NCI-H748 (cell line): ENCODE results near the gene GSAP.

Experiments used
- DNase-seq: peaks from one replicate; lab custom pipeline; 2025; ENCODE audit not compliant: unreplicated experiment; lab: John Stamatoyannopoulos, UW

GSAP gene

DNA sequence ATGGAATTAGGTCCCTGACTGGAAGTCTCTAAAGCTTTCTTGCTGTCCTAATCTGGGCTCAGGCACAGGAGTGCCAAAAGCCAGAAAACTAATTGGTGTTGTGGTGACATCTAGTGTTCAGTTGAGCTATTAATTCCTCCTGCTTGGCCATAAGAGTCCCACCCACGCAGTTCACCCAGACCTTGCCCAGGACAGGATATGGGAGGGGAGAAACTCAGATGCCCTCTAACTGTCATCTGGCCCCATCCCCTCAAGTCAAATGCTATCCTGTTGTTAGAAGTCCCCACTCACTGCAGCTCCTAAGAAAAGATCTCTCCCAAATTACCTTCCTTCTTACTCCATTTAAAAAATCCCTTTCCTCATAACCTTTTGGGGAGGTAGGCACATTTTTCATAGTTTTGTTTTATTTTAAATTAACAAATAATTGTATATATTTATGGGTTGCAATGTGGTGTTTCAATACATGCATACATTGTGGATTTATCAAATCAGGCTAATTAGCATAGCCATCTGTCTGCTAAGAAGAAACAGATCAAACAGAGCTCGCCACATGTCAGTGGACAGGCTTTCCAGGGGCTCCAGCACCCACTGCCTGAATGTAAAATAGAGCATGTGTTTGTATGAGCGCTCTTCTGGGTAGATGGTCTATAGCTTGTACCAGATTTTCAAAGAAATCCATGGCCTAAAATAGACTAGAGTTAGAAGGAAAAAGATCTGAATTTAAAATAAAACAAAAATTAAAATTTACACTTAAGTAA, 84.0 kb downstream of the GSAP start:
- DNase-seq: peak; percentile 80

DNA sequence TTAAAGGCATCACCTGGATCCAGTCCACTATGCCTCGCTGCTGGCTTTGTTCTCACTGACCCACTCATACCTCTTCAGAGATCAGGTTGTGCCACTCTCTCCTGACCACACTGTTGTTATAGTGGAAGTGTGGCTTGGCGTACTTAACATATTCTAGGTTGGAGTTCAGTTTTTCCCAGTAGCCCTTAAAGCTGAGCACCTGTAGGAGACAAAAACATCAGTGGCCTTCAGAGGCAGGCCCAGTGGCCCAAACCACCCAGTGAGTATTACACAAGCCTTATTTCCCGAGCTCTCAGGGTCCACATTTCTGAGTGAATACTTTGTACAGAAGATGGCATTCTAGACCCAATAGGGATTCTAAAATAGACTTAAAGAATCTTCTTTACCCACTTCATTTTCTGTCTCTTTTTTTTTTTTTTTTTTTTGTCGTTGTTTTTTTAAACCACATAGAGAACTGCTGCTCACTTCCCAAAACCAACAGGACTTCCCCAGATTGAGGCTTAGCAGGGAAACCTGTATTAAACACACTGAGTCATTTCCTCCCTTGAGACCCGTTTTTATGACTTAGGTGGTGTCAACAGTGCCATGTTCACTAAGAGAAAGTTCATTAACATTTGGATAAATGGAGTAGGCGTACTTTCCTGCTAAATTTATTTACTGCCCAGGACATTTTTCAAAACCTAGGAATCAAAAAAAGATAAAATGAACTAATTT, 85.8 kb downstream of the GSAP start:
- DNase-seq: no peak

DNA sequence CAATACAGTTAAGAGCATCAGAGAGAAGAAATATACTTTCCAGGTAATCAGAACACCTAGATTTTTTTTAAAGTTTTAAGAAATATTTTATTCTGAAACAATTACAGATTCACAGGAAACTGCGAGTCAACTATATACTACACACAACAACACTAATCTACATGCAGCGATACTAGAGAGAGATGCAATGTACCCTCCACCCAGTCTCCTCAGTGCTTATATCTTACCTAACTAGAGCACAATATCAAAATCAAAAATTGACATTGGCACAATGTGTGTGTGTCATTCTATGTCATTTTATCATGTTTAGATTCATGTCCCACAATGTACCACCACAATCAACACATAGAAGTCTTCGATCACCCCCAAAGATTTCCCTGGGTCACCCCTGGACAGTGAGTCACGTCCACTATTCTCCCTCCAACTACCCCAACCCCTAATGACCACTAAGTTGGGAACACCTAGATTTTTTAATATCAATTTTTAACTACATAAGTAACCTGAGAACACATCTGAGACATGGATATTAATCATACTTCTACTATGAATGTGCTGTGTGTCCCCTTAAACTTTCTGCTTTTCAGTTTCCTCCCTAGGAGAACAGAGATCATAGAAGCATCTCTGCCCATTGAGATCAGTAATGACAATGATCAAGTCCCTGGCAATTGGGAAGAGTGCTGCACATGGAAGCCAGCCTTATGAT, 86.5 kb downstream of the GSAP start:
- no peak for DNase-seq

DNA sequence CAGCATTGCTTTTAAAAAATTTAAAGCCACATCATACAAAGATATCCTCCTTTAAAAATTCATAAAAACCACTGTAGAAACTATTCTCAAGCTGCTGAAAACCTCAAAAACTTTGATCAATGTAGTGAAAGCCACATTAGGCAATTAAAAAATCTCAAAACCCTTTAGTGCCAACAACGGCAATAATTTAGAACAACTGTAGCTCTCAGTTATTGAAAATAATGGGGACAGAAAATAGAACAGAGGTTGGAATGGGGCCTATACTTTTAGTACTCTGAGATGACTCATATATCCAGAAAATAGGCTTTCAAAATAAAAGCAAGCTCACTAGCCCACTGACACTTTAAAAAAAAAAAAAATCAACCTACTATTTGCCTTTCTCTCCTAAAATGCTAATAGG, 87.5 kb downstream of the GSAP start:
- DNase-seq: no peak

DNA sequence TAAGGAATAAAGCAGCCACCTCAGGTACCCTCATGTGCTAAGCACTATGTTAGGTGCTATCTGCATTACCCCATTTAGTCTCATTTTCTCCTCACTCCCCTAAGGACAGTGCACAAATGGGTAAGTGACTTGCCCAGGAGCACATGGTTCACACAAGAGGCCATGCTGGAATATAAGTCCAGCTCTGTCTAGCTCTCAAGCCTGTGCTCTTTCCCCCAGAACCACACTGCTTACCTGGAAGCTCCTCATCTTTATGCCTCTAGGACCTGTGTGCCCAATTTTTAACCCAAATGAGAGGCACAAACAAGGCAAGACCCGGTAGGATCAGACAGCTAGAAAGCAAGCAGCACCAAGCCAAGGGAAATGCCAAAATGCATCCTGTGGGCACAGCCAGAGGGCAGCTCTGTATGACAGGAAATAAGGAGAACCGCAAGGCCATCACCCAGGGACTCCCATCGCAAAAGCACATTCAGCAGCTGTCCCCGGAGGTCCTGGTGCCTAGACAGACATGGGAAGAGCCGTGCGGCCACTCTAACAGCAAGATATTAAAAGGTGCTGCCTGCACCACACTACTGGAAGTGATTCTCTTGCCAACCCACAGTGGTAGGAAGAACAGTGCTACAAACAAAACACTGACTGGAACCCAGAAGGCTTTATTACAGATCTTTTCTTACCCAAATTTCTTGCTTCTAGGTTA, 88.1 kb downstream of the GSAP start:
- no peak for DNase-seq

DNA sequence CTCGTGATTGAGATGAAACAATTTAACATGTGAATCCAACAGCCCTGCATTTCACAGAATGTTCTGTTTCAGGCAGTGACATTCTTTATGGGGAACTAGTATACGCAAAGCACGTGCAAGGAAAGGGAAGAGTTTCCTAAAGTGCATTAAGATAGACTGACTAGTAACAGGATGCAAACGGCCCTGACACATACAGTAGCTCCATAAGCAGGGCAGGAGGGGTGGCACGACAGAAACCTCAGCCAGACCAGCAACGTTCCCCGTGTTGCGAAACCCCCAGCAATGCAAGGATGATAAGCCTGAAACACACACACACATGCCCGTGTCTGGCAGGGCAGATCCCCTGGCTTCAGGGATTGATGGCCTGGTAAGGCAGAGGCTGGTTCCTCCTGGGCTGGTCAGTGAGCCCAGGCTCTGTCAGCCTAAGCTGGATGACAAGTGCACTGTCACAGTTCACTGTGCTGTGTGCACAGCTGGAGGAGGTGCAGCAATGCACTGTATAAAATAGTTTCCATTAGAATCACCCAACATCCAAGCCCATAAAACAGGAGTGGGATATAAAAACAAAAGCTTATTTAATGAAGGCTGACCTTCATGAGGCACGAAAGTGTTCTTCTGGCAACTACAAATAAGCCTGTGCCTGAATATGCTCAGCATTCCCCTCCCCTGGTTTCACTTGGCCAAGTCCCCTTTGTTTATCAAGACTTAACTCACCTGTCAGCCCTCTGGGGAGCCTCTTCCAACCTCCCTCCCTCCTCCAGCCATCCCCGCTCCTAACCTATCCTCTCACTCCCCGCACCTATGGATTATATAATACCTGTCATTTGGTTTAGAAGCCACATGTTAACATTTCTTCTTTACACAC, 88.8 kb downstream of the GSAP start:
- DNase-seq: no peak

DNA sequence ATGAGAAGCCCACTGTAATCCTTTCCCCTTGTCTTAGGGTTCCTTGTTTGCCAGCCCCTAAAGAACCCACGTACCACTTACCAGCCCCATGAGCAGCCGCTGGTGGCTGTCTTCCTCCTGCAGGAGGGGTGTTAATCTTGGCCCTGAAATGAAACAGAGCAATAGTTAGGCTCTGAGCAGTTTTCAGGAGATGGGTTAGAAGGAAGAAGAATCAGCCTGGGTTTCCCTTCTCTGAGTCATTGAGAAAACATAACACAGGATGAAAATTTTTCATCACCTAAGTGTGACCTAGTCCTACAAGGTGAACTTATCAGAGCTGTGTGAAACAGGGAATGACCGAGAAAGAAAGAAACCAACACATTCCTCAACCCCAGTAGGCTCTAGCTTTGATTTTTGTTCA, 90.0 kb downstream of the GSAP start:
- DNase-seq: no peak

DNA sequence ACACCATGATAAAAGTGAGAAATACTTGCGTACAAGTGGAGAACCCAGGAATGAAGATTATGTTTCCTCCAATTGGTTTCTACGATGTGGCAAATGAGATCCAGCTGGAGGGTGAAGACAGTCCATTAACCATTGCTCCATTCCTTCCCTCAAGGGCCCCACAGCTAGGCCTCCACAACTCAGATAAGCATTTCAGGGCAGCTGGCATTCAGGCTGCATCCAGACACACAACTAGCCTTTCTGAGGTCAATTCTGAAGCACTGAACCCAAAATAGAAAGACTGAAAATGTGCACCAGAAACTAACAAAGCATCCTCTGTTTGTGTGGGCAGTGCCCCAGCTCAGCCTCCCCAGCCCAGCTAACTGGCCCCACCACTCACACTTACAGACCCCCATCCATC, 94.8 kb downstream of the GSAP start:
- DNase-seq: no peak

DNA sequence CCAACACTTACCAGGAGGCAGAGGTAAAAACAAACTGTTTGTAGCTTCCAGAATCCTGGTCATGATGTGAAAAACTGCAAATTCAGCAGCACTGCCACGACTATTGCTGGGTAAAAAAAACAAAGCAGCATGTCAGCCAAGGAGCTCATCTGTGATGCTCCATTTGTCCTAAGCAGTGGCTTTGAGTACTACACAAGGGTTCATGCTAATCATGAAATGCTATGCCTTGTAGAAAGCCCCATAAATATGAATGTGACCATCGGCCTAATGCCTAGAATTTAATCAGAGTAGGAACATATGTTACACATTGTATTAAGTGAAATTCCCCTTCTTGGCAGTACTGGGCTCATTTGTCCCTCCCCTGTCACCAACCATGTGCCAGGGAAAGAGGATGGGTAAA, 95.4 kb downstream of the GSAP start:
- no peak for DNase-seq

DNA sequence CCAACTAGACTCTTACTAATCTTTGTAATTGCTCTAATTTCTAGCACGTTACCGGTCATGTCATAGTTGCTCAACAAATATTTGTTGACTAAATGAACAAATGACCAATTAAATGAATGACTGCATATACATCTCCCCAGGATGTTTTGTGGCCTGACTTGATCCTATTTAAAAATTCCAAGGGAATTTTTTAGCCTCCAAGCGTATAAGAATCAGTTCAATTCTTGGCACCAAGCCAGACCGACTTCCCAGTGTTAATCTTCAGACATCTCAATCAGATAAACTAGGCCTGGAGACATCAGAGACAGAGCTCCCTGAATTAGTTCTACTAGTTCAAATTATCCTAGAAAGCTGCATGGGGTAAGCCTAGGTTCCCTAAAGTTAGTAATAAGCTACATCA, 96.0 kb downstream of the GSAP start:
- DNase-seq: no peak

DNA sequence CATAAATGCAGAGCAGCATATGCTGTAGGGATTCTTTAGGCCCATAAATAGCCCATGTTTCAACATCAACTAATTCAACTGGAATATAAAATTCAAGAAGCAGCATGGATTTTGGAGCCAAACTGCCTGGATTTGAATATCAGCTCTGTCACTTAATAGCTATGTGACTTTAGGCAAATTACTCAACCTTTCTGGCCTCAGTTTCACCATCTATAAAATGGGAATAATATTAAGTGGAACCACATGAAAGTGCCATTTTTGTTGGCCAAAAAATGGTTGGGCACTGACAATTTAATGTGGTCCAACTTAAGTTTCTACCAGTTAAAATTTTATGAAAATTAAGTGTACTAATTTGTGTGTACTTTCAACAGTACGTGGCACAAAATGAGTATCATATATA, 98.1 kb downstream of the GSAP start:
- DNase-seq: no peak

DNA sequence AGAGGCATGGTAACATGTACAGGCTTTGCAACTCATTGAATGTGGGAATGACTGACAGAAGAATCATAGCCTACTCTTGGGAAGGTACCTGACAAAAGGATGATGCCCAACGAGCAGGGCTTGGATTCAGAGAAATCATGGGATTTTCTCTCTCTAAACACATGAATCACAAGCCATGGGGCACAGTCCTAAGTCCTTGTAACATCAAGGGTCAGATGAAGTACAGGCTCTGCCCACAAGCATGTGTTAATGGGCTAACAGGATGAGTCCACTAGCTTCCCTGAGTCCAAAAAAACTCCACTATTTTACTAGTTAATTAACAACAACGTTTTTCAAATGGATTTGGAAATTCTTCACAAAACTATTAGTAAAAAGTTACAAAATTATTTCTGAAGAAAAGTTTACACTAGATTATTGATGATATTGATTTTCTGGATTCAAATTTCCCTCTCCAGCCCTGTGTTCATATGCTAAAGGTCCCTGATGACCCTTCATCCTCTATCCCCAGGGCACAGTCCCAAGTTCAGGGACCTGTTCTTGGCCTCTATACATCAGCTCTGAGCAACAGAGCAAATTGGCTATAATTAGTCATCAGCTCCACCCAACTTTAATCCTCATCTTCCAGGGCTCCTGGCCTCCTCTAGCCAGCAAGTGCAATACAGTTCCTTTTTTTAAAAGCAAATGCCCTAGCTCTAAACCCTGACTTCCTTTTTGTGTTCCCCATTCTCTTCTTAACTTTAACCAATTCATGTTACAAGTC, 99.8 kb downstream of the GSAP start:
- no peak for DNase-seq

DNA sequence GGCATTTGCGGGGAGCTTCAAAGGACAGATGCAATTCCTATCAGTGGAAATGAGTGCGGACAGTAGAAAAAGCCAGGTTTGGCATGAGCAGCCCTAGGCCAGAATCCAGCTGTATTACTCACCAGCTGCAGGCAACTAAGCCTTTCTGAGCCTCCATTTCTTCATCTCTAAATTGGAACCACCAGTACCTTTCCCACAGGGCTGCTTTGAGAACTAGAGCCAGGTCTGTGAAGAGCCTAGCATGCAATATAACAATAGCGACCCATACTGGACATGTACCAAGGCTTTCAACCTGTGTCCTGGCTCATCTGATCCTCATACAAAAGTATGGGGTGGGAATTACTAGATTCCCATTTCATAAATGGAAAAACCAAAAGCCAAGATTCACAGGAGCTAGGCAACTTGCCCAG, 101.0 kb downstream of the GSAP start:
- DNase-seq: no peak

DNA sequence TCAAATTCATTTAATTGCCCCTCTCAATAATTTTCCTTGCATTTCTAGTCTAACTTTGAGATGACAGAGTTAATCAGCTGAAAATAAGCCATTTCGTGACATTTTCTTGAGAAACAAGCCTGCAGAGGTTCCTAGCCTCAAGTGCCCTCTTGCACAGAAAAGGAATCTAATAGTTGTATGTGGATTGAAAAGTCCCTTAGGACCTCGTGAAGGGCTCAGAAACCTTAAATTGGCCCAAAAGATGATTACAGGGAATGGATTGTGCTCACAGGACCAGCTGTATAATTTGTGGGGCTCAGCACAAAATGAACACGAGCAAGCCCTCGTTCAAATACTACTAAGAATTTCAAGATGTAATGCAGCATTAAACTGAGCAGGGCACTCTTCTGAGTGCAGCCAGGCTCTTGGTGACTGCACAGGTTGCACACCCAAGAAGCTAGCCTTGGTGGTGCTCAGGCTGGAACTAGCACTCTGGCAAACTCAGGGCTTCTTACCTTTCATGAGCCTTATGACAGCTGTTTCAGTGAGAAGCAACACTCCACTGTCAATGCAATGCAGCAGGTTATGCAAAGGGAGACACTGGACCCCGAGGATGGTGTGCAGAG, 102.2 kb downstream of the GSAP start:
- DNase-seq: no peak

DNA sequence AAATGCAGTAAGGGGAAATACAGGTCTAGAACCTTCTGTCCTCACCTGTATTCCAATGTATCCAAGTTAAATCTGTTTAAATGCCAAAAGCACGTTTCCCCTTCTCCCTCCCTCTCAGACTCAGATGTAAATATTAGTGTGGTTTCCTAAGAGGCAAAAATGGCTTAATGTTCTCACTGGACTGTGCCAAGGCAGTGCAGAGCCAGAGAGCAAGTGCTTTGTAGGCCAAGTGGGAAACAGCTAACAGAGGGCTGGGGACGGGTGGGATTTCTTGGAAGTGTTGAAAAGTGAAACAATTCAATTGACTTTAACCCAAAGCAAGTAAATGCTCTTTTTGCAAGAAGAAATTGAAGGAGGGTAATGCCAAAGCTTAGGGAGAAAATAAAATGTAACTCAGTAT, 103.1 kb downstream of the GSAP start:
- DNase-seq: no peak

DNA sequence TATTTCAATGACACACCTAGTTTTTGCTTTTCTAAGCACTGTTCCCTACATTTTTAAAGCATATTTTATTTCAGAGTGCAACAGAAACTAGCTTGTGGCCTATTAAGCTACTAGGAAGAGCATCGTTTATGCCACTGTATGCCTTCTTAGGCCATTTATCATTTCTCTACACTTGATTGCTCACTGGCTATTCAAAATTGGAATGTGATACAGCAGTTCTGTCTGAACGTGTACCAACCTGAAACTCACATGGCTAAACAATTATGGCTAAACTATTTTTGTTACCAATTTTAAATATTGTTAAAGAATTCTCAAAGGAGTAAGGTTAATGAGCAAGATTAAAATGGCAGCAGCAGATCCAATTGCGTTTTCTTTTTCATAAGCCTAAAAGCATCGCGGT, 105.2 kb downstream of the GSAP start:
- DNase-seq: no peak

DNA sequence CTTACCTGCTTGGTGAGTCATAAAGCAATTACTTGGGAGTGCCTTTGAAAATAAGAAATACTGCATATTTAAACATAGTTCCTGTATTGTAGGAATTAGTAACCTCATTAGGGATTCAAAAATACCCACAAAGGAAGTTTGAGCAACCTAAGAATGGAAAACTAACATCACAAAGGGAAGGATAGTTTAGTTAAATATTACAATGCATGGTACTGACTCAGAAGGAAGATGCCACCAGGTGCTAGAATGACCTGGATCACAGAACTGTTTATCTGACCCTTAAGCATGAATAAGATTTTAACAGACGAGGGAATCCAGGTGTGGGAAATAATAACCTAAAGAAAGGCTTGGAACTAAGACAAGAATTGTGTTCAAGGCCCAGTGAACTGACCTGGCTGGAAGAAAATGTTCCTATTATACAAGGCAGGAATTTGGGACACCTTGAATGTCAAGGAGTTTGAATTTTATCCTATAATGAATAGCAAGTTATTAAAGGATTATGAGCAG, 106.4 kb downstream of the GSAP start:
- no peak for DNase-seq

DNA sequence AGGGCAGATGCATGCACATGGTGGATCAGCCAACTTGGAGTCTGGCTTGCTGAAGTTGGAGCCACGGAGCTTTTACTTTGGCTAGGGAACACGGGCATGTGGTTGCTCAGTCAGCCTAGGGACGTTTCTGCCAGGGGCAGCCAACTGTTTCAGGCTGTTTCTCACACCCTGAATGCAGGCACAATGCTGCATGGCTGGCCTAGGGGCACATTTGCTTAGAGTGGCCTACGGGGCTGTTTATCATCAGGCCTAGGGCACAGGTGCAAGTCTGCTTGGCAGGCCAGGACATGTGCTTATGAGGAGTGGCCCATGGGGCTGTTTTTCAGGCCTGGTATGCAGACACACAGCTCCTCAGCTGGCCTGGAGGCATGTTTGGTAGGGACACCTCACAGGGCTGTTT, 107.4 kb downstream of the GSAP start:
- DNase-seq: no peak
